Hepatocyte (in vitro differentiated cells): ENCODE data around the gene ASGR2. TPM values are rescaled to one million over a fixed set of nuclear protein-coding genes. Genes with fewer than 3 reads are reported as not detected.
A peak's percentile ranks its signal among the peaks of the same experiment; 100 is the strongest.
"Not testable (repeated sequence)": the region's sequence is repeated elsewhere in the genome, so short reads cannot be mapped to it uniquely, and the experiment has no call there.

Source experiments
- DNase-seq: peaks from one replicate; pipeline ENCODE4 v3.0.0-alpha.2; 2016; ENCODE audit warnings: low spot score
- H2AFZ ChIP-seq: fragments of 200-600 bp; sonication (generic); 2 replicates; pipeline ENCODE4 v1.6.0; 2016; ENCODE audit warnings: antibody characterized with exemption, mild to moderate bottlenecking
- H3K27ac ChIP-seq: fragments of 200-600 bp; sonication (generic); 2 replicates; pipeline ENCODE4 v1.5.1; 2016; ENCODE audit warnings: mild to moderate bottlenecking
- H3K27me3 ChIP-seq: fragments of 200-600 bp; sonication (generic); 2 replicates; pipeline ENCODE4 v1.6.1; 2016
- H3K36me3 ChIP-seq: fragments of 200-600 bp; sonication (generic); replicated peaks from 2 replicates; pipeline ENCODE4 v1.5.1; 2016; ENCODE audit warnings: low read depth; ENCODE audit not compliant: insufficient read depth
- H3K4me1 ChIP-seq: fragments of 200-600 bp; sonication (generic); 2 replicates; pipeline ENCODE4 v1.5.1; 2016; ENCODE audit warnings: mild to moderate bottlenecking, moderate library complexity; ENCODE audit not compliant: insufficient read depth
- H3K4me2 ChIP-seq: fragments of 200-600 bp; sonication (generic); 2 replicates; pipeline ENCODE4 v1.6.0; 2016
- H3K4me3 ChIP-seq: fragments of 200-600 bp; sonication (generic); 2 replicates; pipeline ENCODE4 v1.5.1; 2016; ENCODE audit warnings: mild to moderate bottlenecking
- H3K79me2 ChIP-seq: fragments of 200-600 bp; sonication (generic); 2 replicates; pipeline ENCODE4 v1.6.0; 2017; ENCODE audit warnings: mild to moderate bottlenecking
- H3K9me2 ChIP-seq: fragments of 200-600 bp; sonication (generic); replicated peaks from 2 replicates; pipeline ENCODE4 v1.6.0; 2017; ENCODE audit warnings: mild to moderate bottlenecking; ENCODE audit not compliant: insufficient read depth
- H3K9me3 ChIP-seq: fragments of 200-600 bp; sonication (generic); 2 replicates; pipeline ENCODE4 v1.5.1; 2016; ENCODE audit warnings: low read depth, mild to moderate bottlenecking
- H4K20me1 ChIP-seq: fragments of 200-600 bp; sonication (generic); 2 replicates; pipeline ENCODE4 v1.6.0; 2016; ENCODE audit warnings: mild to moderate bottlenecking; ENCODE audit not compliant: insufficient read depth, poor library complexity, severe bottlenecking
- EZH2 ChIP-seq: fragments of 200-600 bp; sonication (generic); IDR thresholded peaks from 2 replicates; pipeline ENCODE4 v1.6.1; 2016; ENCODE audit warnings: antibody characterized with exemption, mild to moderate bottlenecking, borderline replicate concordance
- EZH2phosphoT487 ChIP-seq: fragments of 200-600 bp; sonication (generic); IDR thresholded peaks from one replicate; pipeline ENCODE4 v1.6.1; 2018; ENCODE audit warnings: antibody characterized with exemption, mild to moderate bottlenecking, low read depth, moderate library complexity; ENCODE audit not compliant: unreplicated experiment, severe bottlenecking
- WGBS: methylation state at CpG from one replicate; pipeline ENCODE4 v1.1.6; 2016; ENCODE audit warnings: low lambda C conversion rate; ENCODE audit errors: missing lambda C conversion rate; 5-methylcytosine and 5-hydroxymethylcytosine counted together
- polyA plus RNA-seq: library from polyadenylated mRNA; unstranded; fragments of >200 nt; fragmentation: Nextera tagmentation; extraction: Ambion mirVana; gene quantifications from 2 replicates; pipeline ENCODE4 v1.2.1, GENCODE V29; 2016
- total RNA-seq: library from RNA; depleted of rRNA; stranded (reverse); fragments of >200 nt; gene quantifications from 2 replicates; pipeline ENCODE4 v1.2.3, GENCODE V29; 2014
- TF ChIP-seq, protein P1 (sequence below): fragments of 200-600 bp; sonication (generic); IDR thresholded peaks from 2 replicates; pipeline ENCODE4 v1.5.1; 2016; ENCODE audit warnings: antibody characterized with exemption, mild to moderate bottlenecking; ENCODE audit not compliant: poor library complexity

The ASGR2 gene
- total and polyA plus RNA-seq, 2 experiments from 2014 or later: 65.5 to 90.6 TPM

DNA sequence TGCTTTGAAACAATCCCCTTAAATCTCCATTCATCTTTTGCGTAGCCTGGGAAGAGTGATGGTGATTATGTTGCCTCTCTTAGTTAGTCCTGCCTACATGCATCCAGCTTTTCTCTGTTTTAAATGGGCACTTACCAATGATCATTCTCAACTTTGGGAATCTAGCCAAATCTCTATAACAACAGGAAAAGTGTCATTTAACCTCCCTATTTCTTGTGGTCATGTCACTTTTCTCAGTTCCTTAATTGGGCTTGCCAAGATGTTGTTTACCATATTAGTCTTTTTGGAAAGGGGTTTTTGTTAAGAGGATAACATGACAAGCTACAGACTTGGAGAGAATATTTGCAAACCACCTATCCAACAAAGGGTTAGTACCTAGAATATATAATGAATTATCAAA lies 19.0 kb downstream of the ASGR2 start:
- Histone ChIP-seq H3K27me3 (no peaks in the 10 kb centered on the region), H3K4me3 (no peak overlapping the region), H3K79me2 (no peaks in the 10 kb centered on the region), H2AFZ (no peak overlapping the region), H3K4me1 (no peaks in the 10 kb centered on the region), H3K9me2 (no peaks in the 10 kb centered on the region), H4K20me1 (no peaks in the 10 kb centered on the region), H3K4me2 (no peak overlapping the region), H3K36me3 (no peaks in the 10 kb centered on the region), H3K27ac (no peak overlapping the region), H3K9me3 (no peaks in the 10 kb centered on the region)
- 100% methylated on average over 1 of the region's 1 CpG for WGBS
- TF ChIP-seq EZH2phosphoT487 (no peak), EZH2 (no peak)
- TF ChIP-seq, protein P1, sequence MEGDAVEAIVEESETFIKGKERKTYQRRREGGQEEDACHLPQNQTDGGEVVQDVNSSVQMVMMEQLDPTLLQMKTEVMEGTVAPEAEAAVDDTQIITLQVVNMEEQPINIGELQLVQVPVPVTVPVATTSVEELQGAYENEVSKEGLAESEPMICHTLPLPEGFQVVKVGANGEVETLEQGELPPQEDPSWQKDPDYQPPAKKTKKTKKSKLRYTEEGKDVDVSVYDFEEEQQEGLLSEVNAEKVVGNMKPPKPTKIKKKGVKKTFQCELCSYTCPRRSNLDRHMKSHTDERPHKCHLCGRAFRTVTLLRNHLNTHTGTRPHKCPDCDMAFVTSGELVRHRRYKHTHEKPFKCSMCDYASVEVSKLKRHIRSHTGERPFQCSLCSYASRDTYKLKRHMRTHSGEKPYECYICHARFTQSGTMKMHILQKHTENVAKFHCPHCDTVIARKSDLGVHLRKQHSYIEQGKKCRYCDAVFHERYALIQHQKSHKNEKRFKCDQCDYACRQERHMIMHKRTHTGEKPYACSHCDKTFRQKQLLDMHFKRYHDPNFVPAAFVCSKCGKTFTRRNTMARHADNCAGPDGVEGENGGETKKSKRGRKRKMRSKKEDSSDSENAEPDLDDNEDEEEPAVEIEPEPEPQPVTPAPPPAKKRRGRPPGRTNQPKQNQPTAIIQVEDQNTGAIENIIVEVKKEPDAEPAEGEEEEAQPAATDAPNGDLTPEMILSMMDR: no peak
- DNase-seq: no peak

DNA sequence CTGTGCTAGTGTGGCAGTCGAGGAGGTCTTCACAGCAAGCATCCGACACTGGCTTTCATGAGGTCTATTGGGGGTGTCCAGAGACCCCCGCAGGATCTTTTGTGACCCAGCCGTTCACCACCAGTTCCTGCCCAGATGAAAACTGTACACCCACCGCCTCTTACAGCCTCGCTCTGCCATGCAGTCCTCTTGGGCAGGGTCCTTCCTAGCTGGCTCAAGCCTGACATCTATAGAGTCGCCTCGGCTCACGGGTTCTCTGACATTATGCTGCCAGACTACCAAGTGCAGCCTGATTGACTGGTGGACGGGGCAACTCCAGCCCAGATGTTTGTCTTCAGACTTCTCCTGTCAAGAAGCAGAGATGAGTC lies 20.0 kb downstream of the ASGR2 start:
- 84% methylated on average over 10 of the region's 10 CpGs for WGBS
- H2AFZ ChIP-seq: no peak overlapping the region
- no peak for DNase-seq
- no peaks in the 10 kb centered on the region for H3K36me3 ChIP-seq
- no peaks in the 10 kb centered on the region for H3K4me1 ChIP-seq
- H3K4me3 ChIP-seq: no peak overlapping the region
- H3K9me2 ChIP-seq: no peaks in the 10 kb centered on the region
- H3K4me2 ChIP-seq: no peak overlapping the region
- no peak overlapping the region for H3K27ac ChIP-seq
- H3K79me2 ChIP-seq: no peaks in the 10 kb centered on the region
- no peak for TF ChIP-seq EZH2
- no peak for TF ChIP-seq EZH2phosphoT487
- TF ChIP-seq, protein P1: no peak
- no peaks in the 10 kb centered on the region for H3K27me3 ChIP-seq
- no peaks in the 10 kb centered on the region for H3K9me3 ChIP-seq
- no peaks in the 10 kb centered on the region for H4K20me1 ChIP-seq

DNA sequence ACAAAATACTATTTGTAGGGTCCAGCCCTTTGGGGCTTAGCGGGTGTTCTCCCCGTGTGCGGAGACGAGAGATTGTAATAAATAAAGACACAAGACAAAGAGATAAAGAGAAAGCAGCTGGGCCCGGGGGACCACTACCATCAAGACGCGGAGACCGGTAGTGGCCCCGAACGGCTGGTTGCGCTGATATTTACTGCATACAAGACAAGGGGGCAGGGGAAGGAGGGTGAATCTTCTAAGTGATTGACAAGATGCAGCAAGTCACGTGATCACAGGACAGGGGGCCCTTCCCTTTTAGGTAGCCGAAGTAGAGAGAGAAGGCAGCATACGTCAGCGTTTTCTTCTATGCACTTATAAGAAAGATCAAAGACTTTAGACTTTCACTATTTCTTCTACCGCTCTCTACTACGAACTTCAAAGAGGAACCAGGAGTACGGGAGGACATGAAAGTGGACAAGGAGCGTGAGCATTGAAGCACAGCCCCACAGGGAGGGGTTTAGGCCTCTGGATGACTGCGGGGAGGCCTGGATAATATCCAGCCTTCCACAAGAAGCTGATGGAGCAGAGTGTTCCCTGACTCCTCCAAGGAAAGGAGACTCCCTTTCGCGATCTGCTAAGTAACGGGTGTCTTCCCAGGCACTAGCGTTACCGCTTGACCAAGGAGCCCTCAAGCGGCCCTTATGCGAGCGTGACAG lies 23.2 kb downstream of the ASGR2 start:
- H3K9me2 ChIP-seq, H3K79me2 ChIP-seq, H3K4me1 ChIP-seq, H3K27me3 ChIP-seq, H3K9me3 ChIP-seq, H2AFZ ChIP-seq, DNase-seq, H3K36me3 ChIP-seq, H3K4me3 ChIP-seq, H4K20me1 ChIP-seq: not testable (repeated sequence)
- 56% methylated on average over 27 of the region's 28 CpGs for WGBS
- H3K4me2 ChIP-seq: peak overlapping the region; percentile 52
- H3K27ac ChIP-seq: peak overlapping the region; percentile 3

DNA sequence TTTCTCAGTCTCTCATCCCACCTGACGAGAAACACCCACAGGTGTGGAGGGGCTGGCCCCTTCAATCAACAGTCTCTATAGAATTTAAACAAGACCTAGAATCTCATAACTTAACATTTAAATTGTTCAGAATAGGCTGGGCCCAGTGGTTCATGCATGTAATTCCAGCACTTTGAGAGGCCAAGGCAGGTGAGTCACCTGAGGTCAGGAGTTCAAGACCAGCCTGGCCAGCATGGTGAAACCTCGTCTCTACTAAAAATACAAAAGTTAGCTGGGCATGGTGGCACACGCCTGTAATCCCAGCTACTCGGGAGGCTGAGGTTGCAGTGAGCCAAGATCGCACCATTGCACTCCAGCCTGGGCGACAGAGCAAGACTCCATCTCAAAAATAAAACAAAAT lies 25.1 kb downstream of the ASGR2 start:
- H3K9me2 ChIP-seq, H3K79me2 ChIP-seq, H4K20me1 ChIP-seq, H3K9me3 ChIP-seq, H3K4me3 ChIP-seq, H2AFZ ChIP-seq, H3K27me3 ChIP-seq, H3K36me3 ChIP-seq, H3K4me1 ChIP-seq, H3K4me2 ChIP-seq, DNase-seq: not testable (repeated sequence)
- peak overlapping the region; percentile 69 for H3K27ac ChIP-seq
- WGBS: 93% methylated on average over 6 of the region's 6 CpGs

DNA sequence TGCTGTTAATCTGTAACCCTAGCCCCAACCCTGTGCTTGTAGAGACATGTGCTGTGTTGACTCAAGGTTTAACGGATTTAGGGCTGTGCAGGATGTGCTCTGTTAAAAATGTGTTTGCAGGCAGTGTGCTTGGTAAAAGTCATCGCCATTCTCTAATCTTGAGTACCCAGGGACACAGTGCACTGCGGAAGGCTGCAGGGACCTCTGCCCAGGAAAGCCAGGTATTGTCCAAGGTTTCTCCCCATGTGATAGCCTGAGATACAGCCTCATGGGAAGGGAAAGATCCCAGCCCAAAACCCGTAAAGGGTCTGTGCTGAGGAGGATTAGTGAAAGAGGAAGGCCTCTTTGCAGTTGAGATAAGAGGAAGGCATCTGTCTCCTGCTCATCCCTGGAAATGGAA lies 26.2 kb downstream of the ASGR2 start:
- H3K79me2 ChIP-seq, H3K9me2 ChIP-seq, H4K20me1 ChIP-seq, H3K4me1 ChIP-seq, H3K27me3 ChIP-seq, H3K4me3 ChIP-seq, H3K9me3 ChIP-seq, H3K36me3 ChIP-seq: not testable (repeated sequence)
- peak overlapping the region; percentile 87 for H3K27ac ChIP-seq
- H2AFZ ChIP-seq: peak overlapping the region; percentile 61
- DNase-seq: peak; percentile 39
- H3K4me2 ChIP-seq: peak overlapping the region; percentile 52
- 12% methylated on average over 4 of the region's 4 CpGs for WGBS
